NCI-H1417 (cell line): ENCODE results near the gene TNXB.
"Not testable (repeated sequence)": the region's sequence is repeated elsewhere in the genome, so short reads cannot be mapped to it uniquely, and the experiment has no call there.

Experiments
- DNase-seq, 3 experiments: peaks; one replicate each; lab custom pipeline; 2025; lab: John Stamatoyannopoulos, UW

TNXB gene

GRCh38 chr6:32112431-32112980 lies 3.4 kb upstream of the TNXB start:
- DNase-seq = no peak

GRCh38 chr6:32111424-32112066 lies 2.4 kb upstream of the TNXB start:
- no peak for DNase-seq

DNA sequence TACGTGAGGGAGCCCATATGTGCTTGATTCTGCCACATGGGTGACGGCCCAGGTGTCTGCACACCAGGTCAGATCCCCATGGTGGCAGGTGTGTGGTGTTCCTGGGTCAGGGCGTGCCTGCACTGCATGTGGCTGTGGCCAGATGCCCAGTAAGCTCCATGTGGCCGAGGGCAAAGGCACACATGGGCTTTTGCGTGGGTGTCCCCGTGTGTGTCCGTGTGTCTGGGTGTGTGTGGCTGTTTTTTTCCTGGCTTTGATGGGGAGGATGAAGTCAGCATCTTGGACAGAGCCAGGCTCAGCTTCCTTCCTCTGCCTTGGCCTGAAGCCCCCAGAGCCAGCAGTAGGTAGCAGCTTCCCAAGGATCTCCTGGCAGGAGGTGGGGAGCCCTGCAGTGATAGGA lies 1.5 kb upstream of the TNXB start:
- DNase-seq = no peak

DNA sequence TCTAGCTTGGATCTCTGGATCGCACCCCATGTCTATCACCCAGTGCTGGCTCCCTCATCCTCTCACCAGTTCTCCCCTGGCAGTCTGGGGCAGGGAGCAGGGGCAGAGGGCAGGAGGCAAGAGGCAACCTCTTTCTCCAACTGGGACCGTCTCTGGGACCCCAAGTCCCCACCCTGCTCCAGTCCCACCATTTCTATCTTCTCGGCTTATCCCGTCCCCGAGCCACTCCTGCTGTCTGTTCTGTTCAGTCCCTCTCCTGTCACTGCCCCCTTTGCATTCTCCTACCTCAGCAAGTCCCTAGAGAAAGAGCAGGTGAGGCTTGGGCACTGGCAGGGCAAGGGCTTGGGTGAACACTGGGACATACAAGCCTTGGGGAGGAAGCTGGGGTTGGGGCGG lies 625 bp upstream of the TNXB start:
- DNase-seq = no peak

DNA sequence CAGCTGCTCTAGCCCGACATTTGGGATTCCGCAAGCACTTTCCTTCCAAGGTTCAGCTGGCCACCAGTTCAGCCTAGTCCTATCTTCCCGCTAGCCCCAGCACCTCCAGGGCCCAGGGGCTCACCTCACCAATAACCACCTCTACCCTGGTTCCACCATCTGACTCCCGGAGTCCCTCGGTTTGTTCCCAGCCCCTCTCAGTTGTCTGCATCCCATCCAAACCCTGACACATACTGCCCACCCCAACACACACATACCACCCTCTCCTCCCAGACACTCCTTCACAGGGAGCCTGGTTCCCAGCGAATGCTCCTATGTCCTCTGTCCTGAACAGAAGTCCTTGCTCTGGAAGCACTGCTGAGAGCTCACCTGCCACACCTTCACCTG lies 418 bp downstream of the TNXB start:
- DNase-seq = no peak

DNA sequence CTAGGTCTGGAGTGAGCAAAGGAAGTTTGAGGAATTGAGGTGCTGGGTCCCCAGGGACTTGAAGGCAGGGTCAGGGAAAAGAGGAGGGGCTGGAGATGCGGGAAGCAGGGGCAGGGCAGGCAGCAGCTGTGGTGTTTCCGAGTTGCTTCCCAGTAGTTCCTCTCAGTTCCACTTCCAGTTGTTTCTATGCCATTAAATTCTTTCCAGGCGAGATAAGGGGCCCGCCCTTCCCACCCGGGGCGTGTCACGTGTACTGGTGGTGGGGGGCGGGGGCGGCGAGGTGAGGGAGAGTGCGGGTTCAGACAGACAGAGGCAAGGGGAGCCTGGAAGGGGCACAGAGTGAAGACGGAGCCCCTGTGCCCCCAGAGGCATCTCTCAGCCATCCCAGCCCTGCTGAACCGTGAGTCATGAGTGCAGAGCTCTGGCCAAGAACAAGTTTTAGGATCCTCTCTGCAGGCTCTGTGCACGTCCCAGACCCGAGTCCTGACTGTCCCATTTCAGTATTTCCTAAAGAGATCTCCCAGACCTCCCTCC lies 977 bp downstream of the TNXB start:
- no peak for DNase-seq

- no peak for DNase-seq
Measured at GRCh38 chr6:32107406-32107805, 1.7 kb downstream of the TNXB start.

- no peak for DNase-seq
Measured at GRCh38 chr6:32105433-32105832, 3.7 kb downstream of the TNXB start.

- DNase-seq = no peak
Measured at GRCh38 chr6:32102255-32102654, 6.9 kb downstream of the TNXB start.

DNA sequence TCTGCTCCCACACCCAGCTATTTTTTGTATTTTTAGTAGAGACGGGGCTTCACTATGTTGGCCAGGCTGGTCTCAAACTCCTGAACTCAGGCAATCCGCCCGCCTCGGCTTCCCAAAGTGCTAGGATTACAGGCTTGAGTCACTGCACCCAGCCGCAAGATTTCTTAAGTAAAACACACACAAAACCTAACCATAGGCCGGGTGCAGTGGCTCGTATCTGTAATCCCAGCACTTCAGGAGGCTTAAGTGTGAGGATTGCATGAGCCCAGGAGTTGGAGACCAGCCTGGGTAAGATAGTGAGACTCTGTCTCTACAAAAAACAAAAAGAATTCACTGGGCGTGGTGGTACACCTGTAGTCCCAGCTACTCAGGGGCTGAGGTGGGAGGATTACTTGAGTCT lies 8.9 kb downstream of the TNXB start:
- DNase-seq = not testable (repeated sequence)

DNA sequence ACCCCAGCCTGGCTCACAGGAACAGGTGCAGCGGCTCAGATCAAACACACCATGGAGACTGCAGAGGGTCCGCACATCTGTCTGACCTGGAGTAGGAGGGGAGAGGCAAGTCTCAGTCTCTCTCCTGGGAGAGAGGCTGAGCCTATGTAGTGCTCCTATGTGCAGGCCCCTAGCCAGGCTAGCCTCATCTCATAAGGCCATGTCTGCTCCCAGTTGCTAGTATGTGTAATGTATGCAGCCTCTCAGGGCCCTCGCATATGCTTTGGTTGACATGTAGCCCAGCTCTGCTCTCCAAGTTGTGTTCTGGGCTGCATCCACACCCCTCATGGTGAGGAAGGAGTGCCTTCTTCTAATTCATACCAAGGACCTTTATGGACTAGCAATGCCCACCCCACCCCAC lies 11.8 kb downstream of the TNXB start:
- no peak for DNase-seq

DNA sequence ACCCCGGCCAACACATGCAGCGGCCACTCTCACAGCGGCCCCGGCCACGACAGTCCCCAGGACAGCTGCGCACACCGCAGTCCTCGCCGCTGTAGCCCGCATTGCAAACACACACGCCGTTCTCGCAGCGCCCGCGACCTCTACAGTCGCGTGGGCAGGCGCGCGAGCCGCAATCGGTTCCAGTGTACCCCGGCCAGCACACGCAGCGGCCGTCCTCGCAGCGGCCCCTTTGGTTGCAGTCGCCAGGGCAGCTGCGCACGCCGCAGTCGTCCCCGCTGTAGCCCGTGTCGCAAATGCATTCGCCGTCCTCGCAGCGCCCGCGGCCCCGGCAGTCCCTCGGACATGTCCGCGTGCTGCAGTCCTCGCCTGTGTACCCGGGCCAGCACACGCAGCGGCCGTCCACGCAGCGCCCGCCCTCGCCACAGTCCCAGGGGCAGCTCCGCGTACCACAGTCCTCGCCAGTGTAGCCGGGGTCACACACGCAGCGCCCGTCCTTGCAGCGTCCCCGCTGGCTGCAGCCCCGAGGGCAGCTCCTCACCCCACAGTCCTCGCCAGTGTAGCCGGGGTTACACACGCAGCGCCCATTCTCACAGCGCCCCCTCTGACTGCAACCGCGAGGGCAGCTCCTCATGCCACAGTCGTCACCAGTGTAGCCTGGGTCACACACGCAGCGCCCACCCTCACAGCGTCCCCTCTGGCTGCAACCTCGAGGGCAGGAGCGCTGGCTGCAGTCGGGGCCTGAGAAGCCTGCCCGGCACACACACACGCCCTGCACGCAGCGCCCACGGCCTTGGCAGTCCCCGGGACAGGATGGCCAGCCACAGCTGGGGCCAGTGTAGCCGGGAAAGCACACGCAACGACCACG lies 12.5 kb downstream of the TNXB start:
- DNase-seq = peak in 2 of 3 experiments; percentile 30 to 42

DNA sequence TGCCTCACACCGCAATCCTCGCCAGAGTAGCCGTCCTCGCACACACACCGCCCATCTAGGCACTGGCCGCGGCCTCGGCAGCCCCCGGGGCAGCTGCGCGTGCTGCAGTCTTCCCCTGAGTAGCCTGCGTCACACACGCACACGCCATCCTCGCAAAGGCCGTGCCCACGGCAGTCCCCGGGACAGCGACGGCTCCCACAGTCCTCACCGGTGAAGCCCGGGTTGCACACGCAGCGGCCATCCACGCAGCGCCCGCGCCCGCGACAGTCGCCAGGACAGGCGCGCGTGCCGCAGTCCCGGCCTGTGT lies 13.1 kb downstream of the TNXB start:
- DNase-seq = peak in 2 of 3 experiments; percentile 42 to 57

GRCh38 chr6:32095338-32096086 lies 13.6 kb downstream of the TNXB start:
- DNase-seq = peak in 1 of 3 experiments; percentile 57

- no peak for DNase-seq
Measured at GRCh38 chr6:32092760-32093497, 16.2 kb downstream of the TNXB start.

DNA sequence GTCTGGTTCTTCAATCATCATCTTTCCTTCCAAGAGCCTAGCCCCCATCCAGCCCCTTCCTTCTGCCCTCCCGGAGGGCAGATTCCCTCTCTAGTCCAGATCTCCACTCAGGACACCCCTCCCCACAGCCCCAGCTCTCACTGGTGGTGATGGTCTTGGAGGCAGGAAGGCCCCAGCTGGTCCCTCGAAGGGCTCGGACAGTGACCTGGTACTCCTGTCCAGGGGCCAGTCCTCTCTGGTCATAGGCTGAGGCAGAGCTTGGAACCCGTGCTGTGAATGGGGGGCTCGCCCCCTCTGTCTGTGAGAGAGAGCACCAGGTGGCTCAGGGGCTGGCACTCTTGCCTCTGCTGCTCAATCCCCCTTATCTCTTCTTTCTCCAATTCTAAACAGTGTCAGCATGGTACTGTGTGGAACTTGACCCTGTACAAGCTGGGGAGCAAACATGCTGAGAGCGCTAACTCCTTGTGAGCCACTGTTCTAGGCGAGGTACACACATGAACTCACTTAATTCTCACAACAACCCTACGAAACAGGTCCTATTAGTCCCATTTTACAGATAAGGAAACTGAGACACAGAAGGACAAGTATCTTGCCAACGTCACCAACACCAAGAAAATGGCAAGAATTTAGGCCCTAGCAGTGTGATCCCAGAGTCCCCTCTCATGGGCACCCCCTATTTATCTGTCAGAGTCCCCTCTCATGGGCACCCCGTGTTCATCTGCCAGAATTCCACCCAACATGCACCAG lies 19.9 kb downstream of the TNXB start:
- no peak for DNase-seq

- DNase-seq = no peak
Measured at GRCh38 chr6:32088487-32089049, 20.6 kb downstream of the TNXB start.

DNA sequence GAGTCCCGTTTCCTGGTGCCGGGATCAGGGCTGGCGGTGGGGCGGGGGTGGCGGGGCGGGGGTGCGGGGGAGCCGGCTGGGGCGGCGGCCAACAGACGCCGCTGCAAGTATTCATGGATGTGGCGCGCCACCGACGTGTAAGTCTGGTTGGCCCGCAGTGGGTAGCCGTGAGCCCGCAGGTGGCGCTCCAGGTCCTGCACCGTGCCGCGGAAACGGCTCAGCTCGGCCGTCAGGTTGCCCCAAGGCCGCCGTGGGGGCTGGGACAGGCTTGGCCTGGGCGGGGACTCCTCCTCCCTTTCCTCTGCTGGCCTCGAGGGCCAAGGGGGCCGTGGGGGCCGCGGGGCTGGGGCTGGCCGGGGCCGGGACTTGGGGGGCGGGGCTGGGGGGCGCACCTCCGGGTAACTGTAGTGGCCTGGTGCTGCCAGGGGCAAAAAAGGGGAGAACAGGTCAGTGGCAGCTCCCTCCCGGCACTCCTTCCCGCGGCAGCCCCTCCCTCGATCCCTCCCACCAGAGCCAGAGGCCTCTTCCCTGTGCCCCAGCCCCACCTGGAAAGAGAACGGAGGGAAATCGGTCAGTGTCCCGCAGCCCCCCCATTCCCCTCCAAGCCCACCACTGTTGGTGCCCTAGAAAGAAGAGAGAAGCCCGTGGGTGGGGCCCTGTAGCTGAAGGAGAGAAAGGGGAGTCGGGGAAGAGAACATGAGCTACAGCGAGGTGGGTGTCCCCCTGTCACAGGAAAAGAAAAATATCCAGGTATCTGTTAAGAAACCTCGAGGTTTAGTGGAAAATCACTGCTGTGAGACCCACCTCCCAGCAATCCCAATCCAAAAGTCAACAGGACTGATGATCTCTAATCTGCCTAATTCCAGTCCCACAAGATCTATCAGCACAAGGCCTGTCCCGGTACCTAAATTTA lies 21.3 kb downstream of the TNXB start:
- no peak for DNase-seq
